DOHH2 (cell line): Measurements from ENCODE around the gene MAT2B.
"Not testable (repeated sequence)": the region's sequence is repeated elsewhere in the genome, so short reads cannot be mapped to it uniquely, and the experiment has no call there.

Source experiments
- H3F3A ChIP-seq: fragments of 200-600 bp; sonication (generic), shearing (Covaris generic); 2 replicates; pipeline ENCODE4 v1.6.0; 2016; ENCODE audit warnings: antibody characterized with exemption, mild to moderate bottlenecking; ENCODE audit not compliant: control insufficient read depth, insufficient read depth
- H3K27ac ChIP-seq: fragments of 200-600 bp; sonication (generic); 2 replicates; pipeline ENCODE4 v1.5.1; 2014; ENCODE audit warnings: low read depth, mild to moderate bottlenecking, low read length, moderate library complexity
- H3K27me3 ChIP-seq: fragments of 200-600 bp; sonication (generic); 2 replicates; pipeline ENCODE4 v1.6.1; 2014; ENCODE audit warnings: mild to moderate bottlenecking, low read length, mixed read lengths; ENCODE audit not compliant: control insufficient read depth
- H3K36me3 ChIP-seq: fragments of 200-600 bp; sonication (generic); 2 replicates; pipeline ENCODE4 v1.6.1; 2014; ENCODE audit warnings: mild to moderate bottlenecking, low read length, moderate library complexity, mixed read lengths; ENCODE audit not compliant: control insufficient read depth
- H3K4me1 ChIP-seq: fragments of 200-600 bp; sonication (generic); 2 replicates; pipeline ENCODE4 v1.6.1; 2014; ENCODE audit warnings: mild to moderate bottlenecking, low read length, mixed read lengths; ENCODE audit not compliant: control insufficient read depth
- H3K4me2 ChIP-seq: fragments of 200-600 bp; sonication (generic); 2 replicates; pipeline ENCODE4 v1.6.0; 2014; ENCODE audit warnings: mild to moderate bottlenecking, low read length, moderate library complexity
- H3K4me3 ChIP-seq: fragments of 200-600 bp; sonication (generic); 2 replicates; pipeline ENCODE4 v1.5.1; 2014; ENCODE audit warnings: mild to moderate bottlenecking, low read length, mixed read lengths
- H3K79me2 ChIP-seq: fragments of 200-600 bp; sonication (generic); 2 replicates; pipeline ENCODE4 v1.6.1; 2014; ENCODE audit warnings: mild to moderate bottlenecking, low read length, mixed read lengths; ENCODE audit not compliant: control insufficient read depth
- H3K9me2 ChIP-seq: fragments of 200-600 bp; sonication (generic); replicated peaks from 2 replicates; pipeline ENCODE4 v1.6.1; 2014; ENCODE audit warnings: mild to moderate bottlenecking, low read length, mixed read lengths; ENCODE audit not compliant: control insufficient read depth
- H3K9me3 ChIP-seq: fragments of 200-600 bp; sonication (generic); 2 replicates; pipeline ENCODE4 v1.6.1; 2014; ENCODE audit warnings: antibody characterized with exemption, low read length, mixed read lengths; ENCODE audit not compliant: control insufficient read depth, insufficient read depth
- H4K20me1 ChIP-seq: fragments of 200-600 bp; sonication (generic); 2 replicates; pipeline ENCODE4 v1.6.0; 2014; ENCODE audit warnings: low read depth, mild to moderate bottlenecking, antibody characterized with exemption, low read length, moderate library complexity; ENCODE audit not compliant: control insufficient read depth, insufficient read depth
- CTCF ChIP-seq: fragments of 200-600 bp; sonication (generic); IDR thresholded peaks from one replicate; pipeline ENCODE4 v1.5.1; 2014; ENCODE audit warnings: antibody characterized with exemption, mild to moderate bottlenecking, low read depth, low read length; ENCODE audit not compliant: poor library complexity, severe bottlenecking
- EZH2phosphoT487 ChIP-seq: fragments of 200-600 bp; sonication (generic); IDR thresholded peaks from 2 replicates; pipeline ENCODE4 v1.6.1; 2017; ENCODE audit warnings: borderline replicate concordance, mild to moderate bottlenecking, antibody characterized with exemption, low read length, moderate library complexity, mixed read lengths

The MAT2B gene

GRCh38 chr5:163534492-163535094, 29.2 kb downstream of the MAT2B start:
- H3K9me3 ChIP-seq: no peaks in the 10 kb centered on the region
- peak overlapping the region; percentile 22; the same call in 1 of the 2 replicates for H3K4me3 ChIP-seq
- no peaks in the 10 kb centered on the region for H3K27me3 ChIP-seq
- peaks cover 16% of the 10 kb centered on the region for H3K4me1 ChIP-seq
- peak overlapping the region; percentile 52 for H3K4me2 ChIP-seq
- H4K20me1 ChIP-seq: no peaks in the 10 kb centered on the region
- H3K79me2 ChIP-seq: no peaks in the 10 kb centered on the region
- H3K27ac ChIP-seq: peak overlapping the region; percentile 23
- TF ChIP-seq CTCF (no peak), EZH2phosphoT487 (no peak)
- H3K9me2 ChIP-seq: no peaks in the 10 kb centered on the region
- H3F3A ChIP-seq: peaks cover 5% of the 10 kb centered on the region; the same call in 1 of the 2 replicates
- H3K36me3 ChIP-seq: no peaks in the 10 kb centered on the region

DNA sequence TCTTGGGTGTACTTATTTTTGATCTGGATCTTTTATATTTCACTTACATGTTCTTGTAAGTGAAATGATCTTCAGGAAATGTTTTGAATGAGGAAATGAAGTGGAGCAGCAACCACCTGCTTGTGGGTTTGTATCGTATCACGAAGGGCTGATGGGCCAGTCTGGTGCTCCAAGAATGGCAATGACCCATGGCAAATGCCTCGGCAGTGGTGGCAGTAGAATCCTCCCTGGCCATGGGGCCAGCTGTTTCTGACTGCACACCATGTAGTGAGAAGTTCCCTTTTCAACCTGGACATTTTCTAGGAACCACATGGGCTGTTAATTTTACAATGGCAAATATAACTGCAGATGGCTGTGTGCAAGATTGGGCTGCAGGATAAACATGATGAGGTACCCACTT, 29.9 kb downstream of the MAT2B start:
- Histone ChIP-seq H3K27me3 (no peaks in the 10 kb centered on the region), H3K27ac (peak overlapping the region; percentile 23), H3K4me3 (peak overlapping the region; percentile 22), H4K20me1 (no peaks in the 10 kb centered on the region), H3F3A (peaks cover 5% of the 10 kb centered on the region; the same call in 1 of the 2 replicates), H3K36me3 (no peaks in the 10 kb centered on the region), H3K9me3 (no peaks in the 10 kb centered on the region), H3K4me2 (peak overlapping the region; percentile 52), H3K79me2 (no peaks in the 10 kb centered on the region), H3K9me2 (no peaks in the 10 kb centered on the region), H3K4me1 (peaks cover 16% of the 10 kb centered on the region)
- TF ChIP-seq EZH2phosphoT487: no peak
- no peak for TF ChIP-seq CTCF

DNA sequence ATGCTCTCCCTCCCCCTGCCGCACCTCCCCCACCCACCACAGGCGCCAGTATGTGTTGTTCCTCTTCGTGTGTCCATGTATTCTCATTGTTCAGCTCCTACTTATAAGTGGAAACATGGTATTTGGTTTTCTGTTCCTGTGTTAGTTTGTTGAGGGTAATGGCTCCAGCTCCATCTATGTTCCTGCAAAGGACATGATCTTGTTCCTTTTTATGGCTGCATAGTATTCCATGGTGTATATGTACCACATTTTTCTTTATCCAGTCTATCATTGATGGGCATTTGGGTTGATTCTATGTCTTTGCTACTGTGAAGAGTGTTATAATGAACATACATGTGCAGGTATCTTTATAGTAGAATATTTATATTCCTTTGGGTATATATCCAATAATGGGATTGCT, 31.0 kb downstream of the MAT2B start:
- H3K4me1 ChIP-seq: peaks cover 16% of the 10 kb centered on the region
- H4K20me1 ChIP-seq, H3K4me3 ChIP-seq, H3K36me3 ChIP-seq, H3K27me3 ChIP-seq, H3K9me3 ChIP-seq, H3F3A ChIP-seq, H3K79me2 ChIP-seq, H3K9me2 ChIP-seq, H3K27ac ChIP-seq, H3K4me2 ChIP-seq: not testable (repeated sequence)

GRCh38 chr5:163540696-163541095, 35.3 kb downstream of the MAT2B start:
- TF ChIP-seq EZH2phosphoT487: no peak
- no peaks in the 10 kb centered on the region for H4K20me1 ChIP-seq

More at GRCh38 chr5:163540696-163541095, 35.3 kb downstream of the MAT2B start:
- Histone ChIP-seq H3K79me2 (no peaks in the 10 kb centered on the region), H3K36me3 (no peaks in the 10 kb centered on the region), H3K4me3 (no peak overlapping the region), H3K4me1 (peaks cover under 1% of the 10 kb centered on the region), H3K9me3 (no peaks in the 10 kb centered on the region), H3K27me3 (no peaks in the 10 kb centered on the region), H3K4me2 (no peak overlapping the region), H3K27ac (no peak overlapping the region), H3F3A (no peaks in the 10 kb centered on the region), H3K9me2 (no peaks in the 10 kb centered on the region)
